Measurements from ENCODE around the gene VEZT. TPM values are rescaled to one million over a fixed set of nuclear protein-coding genes. Genes with fewer than 3 reads are reported as not detected.

The VEZT gene
- total RNA-seq, 3 donors from 2014 or later: 58.4 to 72.8 (median 61.6) TPM

DNA sequence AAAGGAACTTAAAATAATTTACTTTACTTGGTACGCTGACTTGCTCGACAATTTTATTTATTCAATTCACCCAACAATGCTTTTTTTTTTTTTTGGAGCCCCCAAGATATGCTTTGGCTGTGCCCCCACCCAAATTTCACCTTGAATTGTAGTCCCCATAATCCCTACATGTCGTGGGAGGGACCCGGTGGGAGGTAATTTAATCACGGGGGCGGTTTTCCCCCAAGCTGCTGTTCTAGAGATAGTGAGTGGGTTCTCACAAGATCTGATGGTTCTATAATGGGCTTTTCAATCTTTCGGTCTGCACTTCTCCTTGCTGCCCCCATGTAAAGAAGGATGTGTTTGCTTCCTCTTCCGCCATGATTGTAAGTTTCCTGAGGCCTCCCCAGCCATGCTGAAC is 10.7 kb upstream of the VEZT start:
- Histone ChIP-seq H3K4me3 (no peak overlapping the region), H3K36me3 (ENCODE audit: low read depth) (no peaks in the 10 kb centered on the region), H3K9me3 (no peaks in the 10 kb centered on the region), H3K4me1 (ENCODE audit: low read depth) (peaks cover 3% of the 10 kb centered on the region)
- TF ChIP-seq, protein P1, sequence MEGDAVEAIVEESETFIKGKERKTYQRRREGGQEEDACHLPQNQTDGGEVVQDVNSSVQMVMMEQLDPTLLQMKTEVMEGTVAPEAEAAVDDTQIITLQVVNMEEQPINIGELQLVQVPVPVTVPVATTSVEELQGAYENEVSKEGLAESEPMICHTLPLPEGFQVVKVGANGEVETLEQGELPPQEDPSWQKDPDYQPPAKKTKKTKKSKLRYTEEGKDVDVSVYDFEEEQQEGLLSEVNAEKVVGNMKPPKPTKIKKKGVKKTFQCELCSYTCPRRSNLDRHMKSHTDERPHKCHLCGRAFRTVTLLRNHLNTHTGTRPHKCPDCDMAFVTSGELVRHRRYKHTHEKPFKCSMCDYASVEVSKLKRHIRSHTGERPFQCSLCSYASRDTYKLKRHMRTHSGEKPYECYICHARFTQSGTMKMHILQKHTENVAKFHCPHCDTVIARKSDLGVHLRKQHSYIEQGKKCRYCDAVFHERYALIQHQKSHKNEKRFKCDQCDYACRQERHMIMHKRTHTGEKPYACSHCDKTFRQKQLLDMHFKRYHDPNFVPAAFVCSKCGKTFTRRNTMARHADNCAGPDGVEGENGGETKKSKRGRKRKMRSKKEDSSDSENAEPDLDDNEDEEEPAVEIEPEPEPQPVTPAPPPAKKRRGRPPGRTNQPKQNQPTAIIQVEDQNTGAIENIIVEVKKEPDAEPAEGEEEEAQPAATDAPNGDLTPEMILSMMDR (IDR thresholded peaks at IDR 0.05): no peak
- ATAC-seq (no peak), DNase-seq (no peak)
- intact Hi-C loops (cut with DNase I, micrococcal nuclease): no loop called here

DNA sequence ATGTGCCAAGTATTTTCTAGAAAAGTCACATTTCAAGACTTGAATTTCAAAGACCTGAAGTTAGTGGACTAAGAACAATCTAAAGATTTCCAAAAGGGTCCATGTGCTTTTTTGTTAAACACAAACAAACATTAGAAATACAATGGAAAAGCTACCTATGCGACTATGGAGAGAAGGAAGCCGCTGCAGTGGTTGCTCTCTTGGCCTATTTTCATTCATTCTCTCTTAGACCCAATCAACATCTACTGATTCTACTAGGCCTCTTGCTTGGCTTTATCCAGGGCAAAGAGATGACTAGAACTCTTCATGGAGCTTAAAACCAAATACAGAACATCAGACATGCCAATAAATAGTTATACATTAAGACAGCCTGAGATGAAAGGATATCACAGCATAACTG is 10.2 kb upstream of the VEZT start:
- ATAC-seq (no peak), DNase-seq (no peak)
- Histone ChIP-seq H3K36me3 (ENCODE audit: low read depth) (no peaks in the 10 kb centered on the region), H3K9me3 (no peaks in the 10 kb centered on the region), H3K4me3 (no peak overlapping the region), H3K4me1 (ENCODE audit: low read depth) (peaks cover 3% of the 10 kb centered on the region)
- intact Hi-C loops (cut with DNase I, micrococcal nuclease): no loop called here
- TF ChIP-seq, protein P1 (IDR thresholded peaks at IDR 0.05): no peak

DNA sequence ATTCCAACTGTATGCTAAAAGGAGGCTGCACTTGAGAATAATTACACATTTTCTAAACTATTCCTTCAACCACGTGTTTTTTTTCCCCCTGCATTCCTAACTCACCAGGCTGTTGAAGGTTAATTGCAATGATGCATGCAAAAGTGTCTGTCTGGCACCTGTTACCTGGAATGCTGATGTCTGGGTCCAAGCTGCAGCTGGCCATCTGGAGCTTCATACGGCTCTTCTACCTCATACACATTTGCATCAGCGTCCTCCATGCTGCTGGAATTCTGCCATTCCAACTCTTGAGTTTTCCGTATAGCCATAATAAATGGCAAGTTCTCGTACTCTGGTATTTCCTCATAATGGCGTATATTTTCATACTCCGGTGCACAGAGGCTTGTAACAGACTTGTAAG is 8.9 kb upstream of the VEZT start:
- Histone ChIP-seq H3K9me3 (no peaks in the 10 kb centered on the region), H3K4me3 (no peak overlapping the region), H3K4me1 (ENCODE audit: low read depth) (peaks cover under 1% of the 10 kb centered on the region), H3K36me3 (ENCODE audit: low read depth) (no peaks in the 10 kb centered on the region)
- TF ChIP-seq, protein P1 (IDR thresholded peaks at IDR 0.05): no peak
- no peak for DNase-seq
- intact Hi-C loops (cut with DNase I, micrococcal nuclease): no loop called here
- no peak for ATAC-seq

DNA sequence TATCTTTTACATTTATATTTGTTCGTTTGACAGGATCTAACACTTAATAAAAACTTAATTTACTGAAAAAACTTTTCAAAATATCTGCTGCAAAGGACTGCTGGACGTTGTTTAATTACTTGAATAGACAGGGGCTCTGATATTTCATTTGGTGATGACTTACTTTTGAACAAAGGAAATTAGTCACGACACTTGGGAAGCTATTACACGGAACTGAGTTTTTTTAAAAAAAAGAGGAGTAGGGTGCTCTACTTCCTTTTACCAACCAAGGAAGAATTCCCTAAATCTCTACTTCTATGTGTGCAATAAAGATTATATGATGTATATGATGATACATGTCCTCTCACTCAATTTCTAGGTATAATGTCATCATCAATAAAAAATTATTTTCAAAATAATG is 5.0 kb upstream of the VEZT start:
- no peak for DNase-seq
- intact Hi-C loops (cut with DNase I, micrococcal nuclease): no loop called here
- no peak overlapping the region for H3K4me3 ChIP-seq
- no peaks in the 10 kb centered on the region for H3K4me1 ChIP-seq (ENCODE audit: low read depth)
- no peaks in the 10 kb centered on the region for H3K9me3 ChIP-seq
- H3K36me3 ChIP-seq (ENCODE audit: low read depth): no peaks in the 10 kb centered on the region
- TF ChIP-seq, protein P1 (IDR thresholded peaks at IDR 0.05): no peak
- no peak for ATAC-seq

DNA sequence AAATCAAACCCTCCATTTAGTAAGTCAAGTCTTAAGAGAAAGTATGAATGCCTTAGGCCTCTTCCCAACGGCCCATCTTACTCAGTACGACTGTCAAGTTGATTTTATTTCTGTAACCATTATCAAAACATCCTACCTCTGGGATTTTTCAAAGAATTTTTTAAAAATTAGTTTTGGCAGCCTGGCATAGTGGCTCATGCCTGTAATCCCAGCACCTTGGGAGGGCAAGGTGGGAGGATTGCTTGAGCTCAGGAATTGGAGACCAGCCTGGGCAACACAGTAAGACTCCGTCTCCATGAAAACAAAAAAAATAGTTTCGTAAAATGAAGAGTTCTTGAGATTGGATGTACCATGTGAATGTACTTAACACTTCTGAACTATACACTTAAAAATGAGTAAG is 4.5 kb upstream of the VEZT start:
- ATAC-seq: no peak
- H3K4me3 ChIP-seq: no peak overlapping the region
- DNase-seq: no peak
- no peaks in the 10 kb centered on the region for H3K9me3 ChIP-seq
- TF ChIP-seq, protein P1 (IDR thresholded peaks at IDR 0.05): no peak
- no peaks in the 10 kb centered on the region for H3K4me1 ChIP-seq (ENCODE audit: low read depth)
- H3K36me3 ChIP-seq (ENCODE audit: low read depth): no peaks in the 10 kb centered on the region
- intact Hi-C loops (cut with DNase I, micrococcal nuclease): no loop called here

DNA sequence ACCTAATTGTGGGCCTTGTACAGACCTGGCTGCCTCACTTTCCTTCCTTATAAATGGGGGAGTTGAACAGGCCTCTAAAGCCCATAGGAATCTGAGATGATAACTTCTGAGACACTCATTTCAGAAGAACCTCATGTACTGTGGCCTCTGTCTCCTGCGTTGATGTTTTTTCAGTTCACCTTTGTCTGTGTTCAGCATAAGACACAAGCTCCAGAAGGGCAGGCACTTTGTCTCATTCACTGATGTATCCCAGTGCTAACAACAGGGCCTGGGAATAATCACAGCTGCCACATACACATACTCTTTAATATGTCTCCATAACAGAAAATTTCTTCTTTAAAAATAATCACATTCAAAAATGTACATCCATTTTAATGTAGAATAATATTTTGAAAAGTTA is 3.7 kb upstream of the VEZT start:
- ATAC-seq (no peak), DNase-seq (no peak)
- intact Hi-C loops (cut with DNase I, micrococcal nuclease): no loop called here
- Histone ChIP-seq H3K4me3 (no peak overlapping the region), H3K4me1 (ENCODE audit: low read depth) (peaks cover 1% of the 10 kb centered on the region), H3K36me3 (ENCODE audit: low read depth) (no peaks in the 10 kb centered on the region), H3K9me3 (no peaks in the 10 kb centered on the region)
- TF ChIP-seq, protein P1 (IDR thresholded peaks at IDR 0.05): no peak

Data from mucosa of descending colon (tissue), 3 donors.